Kidney epithelial cell (primary cell): ENCODE measurements around the gene ADD3. TPM values are rescaled to one million over a fixed set of nuclear protein-coding genes. Genes with fewer than 3 reads are reported as not detected.

ENCODE experiments used
- DNase-seq: peaks from one replicate; pipeline ENCODE4 v3.0.0-alpha.2; 2010; ENCODE audit warnings: low read depth
- H3K27me3 ChIP-seq: 2 replicates; pipeline ENCODE4 v1.6.0; 2011; ENCODE audit warnings: low read length; ENCODE audit not compliant: control insufficient read depth, insufficient read depth
- H3K36me3 ChIP-seq: 2 replicates; pipeline ENCODE4 v1.5.1; 2011; ENCODE audit warnings: low read length; ENCODE audit not compliant: control insufficient read depth, insufficient read depth
- H3K4me3 ChIP-seq: 2 replicates; pipeline ENCODE4 v1.5.1; 2011; ENCODE audit warnings: low read depth, mild to moderate bottlenecking, control low read depth, low read length
- total RNA-seq: library from RNA; depleted of rRNA; stranded (reverse); fragments of >200 nt; gene quantifications from 2 replicates; pipeline ENCODE4 v1.2.3, GENCODE V29; 2015
- TF ChIP-seq, protein P1 (sequence below): IDR thresholded peaks from 2 replicates; pipeline ENCODE4 v1.5.1; 2011; ENCODE audit warnings: mild to moderate bottlenecking, moderate library complexity, low read length, control low read depth, inconsistent platforms; ENCODE audit not compliant: insufficient read depth, poor library complexity, severe bottlenecking

ADD3 gene
- total RNA-seq, 1 donor from 2014 or later: 25.6 TPM

DNA sequence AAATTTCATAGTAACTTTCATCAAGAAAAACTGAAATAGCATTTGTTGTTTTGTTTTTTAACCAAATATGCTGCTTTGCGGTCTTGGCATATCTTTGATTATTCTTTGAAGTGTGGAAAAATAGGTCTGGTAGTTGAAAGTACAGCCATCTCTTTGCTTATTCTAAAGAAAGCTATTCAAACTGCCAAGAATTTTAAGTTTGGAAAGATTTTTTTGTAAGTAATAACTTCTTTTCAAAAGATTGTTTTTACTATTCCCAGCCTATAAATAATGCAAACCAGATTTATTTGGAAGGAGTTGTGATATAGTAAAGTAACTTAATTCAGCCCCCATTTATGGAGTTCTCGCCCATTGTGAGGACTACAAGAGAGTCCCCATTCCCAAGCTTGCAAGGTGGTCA lies 87.0 kb downstream of the ADD3 start:
- H3K27me3 ChIP-seq: no peaks in the 10 kb centered on the region
- H3K36me3 ChIP-seq: no peaks in the 10 kb centered on the region
- no peak for DNase-seq
- H3K4me3 ChIP-seq: no peak overlapping the region
- TF ChIP-seq, protein P1, sequence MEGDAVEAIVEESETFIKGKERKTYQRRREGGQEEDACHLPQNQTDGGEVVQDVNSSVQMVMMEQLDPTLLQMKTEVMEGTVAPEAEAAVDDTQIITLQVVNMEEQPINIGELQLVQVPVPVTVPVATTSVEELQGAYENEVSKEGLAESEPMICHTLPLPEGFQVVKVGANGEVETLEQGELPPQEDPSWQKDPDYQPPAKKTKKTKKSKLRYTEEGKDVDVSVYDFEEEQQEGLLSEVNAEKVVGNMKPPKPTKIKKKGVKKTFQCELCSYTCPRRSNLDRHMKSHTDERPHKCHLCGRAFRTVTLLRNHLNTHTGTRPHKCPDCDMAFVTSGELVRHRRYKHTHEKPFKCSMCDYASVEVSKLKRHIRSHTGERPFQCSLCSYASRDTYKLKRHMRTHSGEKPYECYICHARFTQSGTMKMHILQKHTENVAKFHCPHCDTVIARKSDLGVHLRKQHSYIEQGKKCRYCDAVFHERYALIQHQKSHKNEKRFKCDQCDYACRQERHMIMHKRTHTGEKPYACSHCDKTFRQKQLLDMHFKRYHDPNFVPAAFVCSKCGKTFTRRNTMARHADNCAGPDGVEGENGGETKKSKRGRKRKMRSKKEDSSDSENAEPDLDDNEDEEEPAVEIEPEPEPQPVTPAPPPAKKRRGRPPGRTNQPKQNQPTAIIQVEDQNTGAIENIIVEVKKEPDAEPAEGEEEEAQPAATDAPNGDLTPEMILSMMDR: no peak

DNA sequence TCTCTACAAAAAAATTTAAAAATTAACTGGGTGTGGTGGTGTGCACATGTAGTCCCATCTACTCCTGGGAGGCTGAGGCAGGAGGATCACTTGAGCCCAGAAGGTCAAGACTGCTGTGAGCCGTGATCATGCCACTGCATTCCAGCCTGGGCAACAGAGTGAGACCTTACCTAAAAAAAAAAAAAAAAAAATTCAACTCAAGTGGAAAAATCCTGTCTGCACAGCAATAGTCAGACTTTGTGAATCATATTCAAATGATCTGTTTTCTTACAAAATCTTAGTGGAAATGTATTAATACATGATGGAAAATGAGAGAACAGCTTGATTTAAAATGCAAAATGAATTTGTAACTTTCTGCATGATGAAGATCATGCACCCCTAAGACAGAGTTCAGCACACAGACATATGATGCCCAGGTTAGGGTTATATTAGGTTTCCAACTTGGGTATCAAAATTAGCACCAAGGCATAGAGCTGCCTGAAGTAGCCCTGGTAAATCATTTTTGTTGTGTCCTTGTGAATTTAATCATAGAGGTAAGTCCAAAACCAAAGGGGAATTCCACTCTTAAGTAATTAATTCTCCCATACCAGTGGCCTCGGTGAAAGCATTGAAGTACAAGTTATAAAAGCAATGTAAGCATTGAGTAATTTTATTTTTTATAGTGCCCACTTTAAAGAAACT lies 93.8 kb downstream of the ADD3 start:
- TF ChIP-seq, protein P1: no peak
- H3K27me3 ChIP-seq: no peaks in the 10 kb centered on the region
- no peak for DNase-seq
- no peaks in the 10 kb centered on the region for H3K36me3 ChIP-seq
- H3K4me3 ChIP-seq: no peak overlapping the region

DNA sequence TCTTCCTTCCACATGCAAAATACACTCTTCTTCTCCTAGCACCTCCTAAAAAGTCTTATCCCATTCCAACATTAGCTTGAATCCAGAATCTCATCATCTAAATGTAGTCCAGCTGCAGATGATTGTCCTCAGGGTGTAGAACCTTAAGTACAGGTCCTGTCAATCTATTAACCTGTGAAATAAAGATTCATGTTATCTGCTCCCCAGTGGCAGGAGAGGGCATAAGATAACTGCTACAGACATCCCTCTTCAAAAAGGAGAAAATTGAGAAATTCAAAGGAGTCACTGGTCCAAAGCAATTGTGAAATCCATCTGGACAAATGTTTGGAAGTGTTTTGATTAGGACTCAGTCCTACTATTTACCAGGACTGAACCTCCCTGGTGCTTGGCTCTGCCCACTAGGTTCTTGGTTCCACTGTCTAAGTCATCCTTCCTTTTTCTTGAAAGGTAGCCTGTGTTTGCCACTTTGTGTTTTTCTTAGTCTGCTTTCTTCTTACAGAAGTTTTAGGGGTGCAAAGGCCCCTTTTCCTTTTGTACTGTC lies 96.2 kb downstream of the ADD3 start:
- Histone ChIP-seq H3K27me3 (no peaks in the 10 kb centered on the region), H3K36me3 (no peaks in the 10 kb centered on the region), H3K4me3 (no peak overlapping the region)
- no peak for DNase-seq
- TF ChIP-seq, protein P1: no peak

DNA sequence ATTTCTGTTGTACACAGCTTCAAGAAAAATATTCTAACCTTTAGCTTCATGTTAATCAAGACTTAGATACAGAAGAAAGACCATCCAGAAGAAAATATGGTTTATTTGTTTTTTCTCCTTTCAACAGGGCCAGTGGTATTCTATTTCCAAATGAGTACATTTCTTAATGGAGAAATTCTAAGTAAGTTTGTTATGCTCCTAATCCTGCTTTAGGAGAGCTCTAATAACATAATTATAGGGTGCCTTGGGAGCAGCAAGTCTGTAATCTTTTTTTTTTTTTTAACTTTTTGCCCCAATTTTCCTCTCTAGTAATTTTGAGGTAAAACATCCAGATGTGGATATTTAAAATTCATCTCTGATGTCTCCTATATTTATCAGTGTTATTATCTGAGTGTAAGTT lies 98.1 kb downstream of the ADD3 start:
- no peak for DNase-seq
- Histone ChIP-seq H3K36me3 (no peaks in the 10 kb centered on the region), H3K4me3 (no peak overlapping the region), H3K27me3 (no peaks in the 10 kb centered on the region)
- TF ChIP-seq, protein P1: no peak

DNA sequence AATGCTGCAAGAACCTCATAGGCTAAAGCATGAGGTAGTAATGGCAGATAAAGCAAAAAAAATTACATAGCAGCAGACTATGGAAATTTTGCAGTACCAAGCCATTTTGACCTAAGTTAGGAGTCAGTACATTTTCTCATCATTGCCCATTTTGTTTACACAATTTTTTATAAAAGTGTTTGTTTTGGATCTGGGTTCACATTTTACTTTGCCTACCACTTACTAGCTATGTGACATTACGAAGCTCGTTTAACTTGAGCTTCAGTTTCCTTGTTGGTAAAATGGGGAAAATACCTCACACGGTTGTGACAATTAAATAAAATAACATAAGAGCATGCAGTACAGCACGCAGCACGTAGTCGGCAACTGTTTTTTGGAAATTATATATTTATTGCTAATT lies 99.6 kb downstream of the ADD3 start:
- no peak for DNase-seq
- TF ChIP-seq, protein P1: no peak
- Histone ChIP-seq H3K36me3 (no peaks in the 10 kb centered on the region), H3K27me3 (no peaks in the 10 kb centered on the region), H3K4me3 (no peak overlapping the region)

DNA sequence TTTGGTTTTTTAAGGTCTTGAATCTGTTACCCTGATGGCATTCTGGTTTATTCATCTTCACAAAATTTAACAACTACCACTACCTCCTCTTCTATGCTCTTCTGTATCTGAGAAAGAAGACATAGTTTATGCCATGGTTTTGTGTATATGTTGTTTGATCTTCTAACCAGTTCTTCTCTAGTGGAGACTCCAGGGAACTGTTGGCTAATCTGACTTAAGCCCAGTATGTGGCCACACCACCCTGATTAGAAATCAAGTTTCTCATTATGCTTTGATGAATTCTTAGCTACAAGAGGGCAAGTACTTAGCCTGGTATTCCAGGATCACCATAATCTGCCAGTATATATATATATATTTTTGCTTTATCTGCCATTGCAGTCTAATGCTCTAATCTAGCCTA lies 100.1 kb downstream of the ADD3 start:
- Histone ChIP-seq H3K27me3 (no peaks in the 10 kb centered on the region), H3K4me3 (no peak overlapping the region), H3K36me3 (no peaks in the 10 kb centered on the region)
- TF ChIP-seq, protein P1: no peak
- DNase-seq: no peak
